ENCODE data around the gene TIMM10B.

- no peak for TF ChIP-seq POLR2A (IDR thresholded peaks at IDR 0.05; ENCODE audit: low read length)
- no peak for TF ChIP-seq RAD21 (conservative IDR thresholded peaks at IDR 0.05 in 1 of 2, IDR thresholded peaks at IDR 0.05 in 1 of 2)
- TF ChIP-seq CTCF (IDR thresholded peaks at IDR 0.05) = no peak
- TF ChIP-seq HMGXB4 (CRISPR knock-in tag; IDR thresholded peaks at IDR 0.05; ENCODE audit: borderline replicate concordance) = no peak
- TF ChIP-seq NFE2L2 (conservative IDR thresholded peaks at IDR 0.05; ENCODE audit: low read length) = no peak
- TF ChIP-seq SREBF2 (IDR thresholded peaks at IDR 0.05) = no peak
- TF ChIP-seq REST (IDR thresholded peaks at IDR 0.05) = no peak
- no peak for TF ChIP-seq MAFK (IDR thresholded peaks at IDR 0.05; ENCODE audit: partially characterized antibody)
- no peak for TF ChIP-seq CHD4 (IDR thresholded peaks at IDR 0.05; ENCODE audit: borderline replicate concordance)
- no peak for TF ChIP-seq RCOR1 (IDR thresholded peaks at IDR 0.05; ENCODE audit: low read depth, low read length)
- TF ChIP-seq USF2 (IDR thresholded peaks at IDR 0.05) = no peak
- no peak for TF ChIP-seq KDM1A (IDR thresholded peaks at IDR 0.05; ENCODE audit: low read depth)
Observed at GRCh38 chr11:6440906-6441358, 40.4 kb upstream of the TIMM10B start, which contains the start of gene HPX.
